Thyroid gland (tissue), 4 donors: ENCODE data around the gene TTC21A. TPM values are rescaled to one million over a fixed set of nuclear protein-coding genes. Genes with fewer than 3 reads are reported as not detected.

Source experiments
- DNase-seq, 2 donors: peaks; one replicate each; pipeline ENCODE4 v3.0.0-alpha.2; 2019
- H3K27ac ChIP-seq, 3 donors: fragments of 200-600 bp; sonication (generic); 1 replicate in 2 of 3; 2 replicates in 1 of 3; pipeline ENCODE4 v1.5.1; 2016 to 2019; ENCODE audit warnings: mild to moderate bottlenecking in 1 of 3, moderate library complexity in 1 of 3
- H3K27me3 ChIP-seq: fragments of 200-600 bp; sonication (generic); one replicate; pipeline ENCODE4 v1.5.1; 2019
- H3K36me3 ChIP-seq, 2 donors: fragments of 200-600 bp; sonication (generic); one replicate each; pipeline ENCODE4 v1.5.1; 2016 to 2019
- H3K4me1 ChIP-seq, 2 donors: fragments of 200-600 bp; sonication (generic); one replicate each; pipeline ENCODE4 v1.5.1; 2017 to 2019
- H3K4me3 ChIP-seq, 3 donors: fragments of 200-600 bp; sonication (generic); replicated peaks in 1 of 3; 1 replicate in 2 of 3; 2 replicates in 1 of 3; pipeline ENCODE4 v1.5.1; 2016; ENCODE audit warnings: mild to moderate bottlenecking in 1 of 3
- H3K9me3 ChIP-seq: fragments of 200-600 bp; sonication (generic); one replicate; pipeline ENCODE4 v1.5.1; 2017
- CTCF ChIP-seq, 6 experiments: fragments of 200-600 bp in 3 of 6; fragments of 450-650 bp in 3 of 6; sonication (generic) in 3 of 6; IDR thresholded peaks; one replicate each; pipeline ENCODE4 v1.5.1; 2016 to 2019; ENCODE audit warnings: antibody characterized with exemption in 6 of 6, mild to moderate bottlenecking in 2 of 6, inconsistent platforms in 1 of 6, moderate library complexity in 1 of 6
- POLR2A ChIP-seq, 2 donors: fragments of 450-650 bp; IDR thresholded peaks; one replicate each; pipeline ENCODE4 v1.6.1; 2017; ENCODE audit warnings: antibody characterized with exemption in 2 of 2, mild to moderate bottlenecking in 2 of 2, moderate library complexity in 1 of 2
- WGBS, 2 donors: methylation state at CpG; one replicate each; pipeline ENCODE4 v1.1.5; 2017; 5-methylcytosine and 5-hydroxymethylcytosine counted together
- intact Hi-C: fragments of 100-400 bp; cut with DNase I; formaldehyde crosslinking; loops from one replicate; pipeline ENCODE4 v1.15.1; 2023
- total RNA-seq, 4 donors: library from RNA; depleted of rRNA; stranded (reverse); fragments of >200 nt; gene quantifications; one replicate each; pipeline ENCODE4 v1.2.3, GENCODE V29; 2016

TTC21A gene
- total RNA-seq, 4 donors from 2014 or later = 8.9 to 17.8 (median 11.7) TPM

DNA sequence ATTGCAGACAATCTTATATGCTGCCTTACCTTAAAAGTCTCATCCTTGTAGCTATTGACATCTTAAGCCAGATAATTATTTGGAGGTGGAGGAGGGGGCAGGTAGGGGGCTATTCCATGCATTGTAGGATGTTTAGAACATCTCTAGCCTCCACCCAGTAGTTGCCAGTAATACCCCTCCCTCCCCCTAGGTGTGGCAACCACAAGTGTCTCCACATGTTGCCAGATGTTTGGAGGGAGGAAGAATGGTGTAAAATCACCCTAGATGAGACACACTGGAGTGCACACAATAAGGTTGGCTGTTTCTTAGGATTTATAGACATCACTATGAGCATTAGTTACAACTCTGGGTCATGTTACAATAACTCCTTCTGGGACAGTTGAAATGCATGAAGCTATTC lies 27.5 kb upstream of the TTC21A start:
- TF ChIP-seq CTCF (IDR thresholded peaks at IDR 0.05) = no peak
- TF ChIP-seq POLR2A (IDR thresholded peaks at IDR 0.05) = no peak
- H3K36me3 ChIP-seq = peaks cover 13 to 18% of the 10 kb centered on the region in 2 donors
- no peak overlapping the region for H3K27ac ChIP-seq
- H3K9me3 ChIP-seq = no peaks in the 10 kb centered on the region
- intact Hi-C loops = no loop called here
- H3K27me3 ChIP-seq = no peaks in the 10 kb centered on the region
- H3K4me1 ChIP-seq = no peaks in the 10 kb centered on the region
- no peak overlapping the region for H3K4me3 ChIP-seq
- no peak for DNase-seq

GRCh38 chr3:39082666-39083313 lies 24.7 kb upstream of the TTC21A start:
- WGBS, 2 donors = 96 to 97% methylated on average over 4 of the region's 4 CpGs
- no peaks in the 10 kb centered on the region for H3K9me3 ChIP-seq
- H3K36me3 ChIP-seq = peaks cover 13 to 18% of the 10 kb centered on the region in 2 donors

GRCh38 chr3:39086144-39086543 lies 21.3 kb upstream of the TTC21A start:
- no peak overlapping the region for H3K4me3 ChIP-seq
- H3K27ac ChIP-seq = no peak overlapping the region
- H3K4me1 ChIP-seq = no peaks in the 10 kb centered on the region
- 89 to 96% methylated on average over 4 of the region's 4 CpGs for WGBS, 2 donors
- peaks cover 25 to 44% of the 10 kb centered on the region in 2 donors for H3K36me3 ChIP-seq
- no peak for DNase-seq
- H3K27me3 ChIP-seq = no peaks in the 10 kb centered on the region
- intact Hi-C loops = no loop called here
- H3K9me3 ChIP-seq = no peaks in the 10 kb centered on the region
- TF ChIP-seq POLR2A (IDR thresholded peaks at IDR 0.05) = no peak

More at GRCh38 chr3:39082666-39083313, 24.7 kb upstream of the TTC21A start:
- TF ChIP-seq POLR2A (IDR thresholded peaks at IDR 0.05) (no peak), CTCF (IDR thresholded peaks at IDR 0.05) (no peak)
- no peak for DNase-seq
- Histone ChIP-seq H3K27ac (no peak overlapping the region), H3K4me1 (no peaks in the 10 kb centered on the region), H3K27me3 (no peaks in the 10 kb centered on the region), H3K4me3 (no peak overlapping the region)
- intact Hi-C loops = no loop called here

DNA sequence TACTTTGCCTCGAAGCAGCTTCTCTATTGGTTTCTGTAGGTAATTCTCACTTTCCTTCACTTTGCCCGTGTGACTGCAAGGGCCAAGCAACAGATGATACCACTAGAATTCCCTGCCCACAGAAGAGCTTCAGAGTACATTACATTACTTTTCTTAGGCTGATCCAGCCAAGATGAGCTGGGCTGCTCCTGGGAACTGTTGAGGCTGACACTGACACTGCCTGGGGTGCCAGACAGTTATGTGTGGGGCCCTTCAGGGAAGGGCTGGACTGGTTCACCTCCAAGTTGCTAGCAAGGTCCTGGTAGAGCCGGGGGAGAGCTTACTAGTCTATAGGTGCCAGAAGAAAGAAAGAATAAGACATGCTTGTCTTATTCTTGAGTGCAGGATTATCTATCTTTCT lies 19.0 kb upstream of the TTC21A start:
- H3K27me3 ChIP-seq = no peaks in the 10 kb centered on the region
- no peak overlapping the region for H3K27ac ChIP-seq
- no peak overlapping the region for H3K4me3 ChIP-seq
- no peak for DNase-seq
- no peaks in the 10 kb centered on the region for H3K4me1 ChIP-seq
- no peaks in the 10 kb centered on the region for H3K9me3 ChIP-seq
- intact Hi-C loops = no loop called here
- WGBS, 2 donors = 97 to 99% methylated on average over 3 of the region's 3 CpGs
- H3K36me3 ChIP-seq = peaks cover 37 to 58% of the 10 kb centered on the region in 2 donors
- TF ChIP-seq CTCF (IDR thresholded peaks at IDR 0.05) (no peak), POLR2A (IDR thresholded peaks at IDR 0.05) (no peak)

- Histone ChIP-seq H3K27ac (no peak overlapping the region), H3K36me3 (peaks cover 37 to 63% of the 10 kb centered on the region in 2 donors), H3K4me1 (no peaks in the 10 kb centered on the region), H3K4me3 (no peak overlapping the region), H3K9me3 (no peaks in the 10 kb centered on the region), H3K27me3 (no peaks in the 10 kb centered on the region)
- WGBS, 2 donors = 88 to 90% methylated on average over 3 of the region's 3 CpGs
- TF ChIP-seq CTCF (IDR thresholded peaks at IDR 0.05) (no peak), POLR2A (IDR thresholded peaks at IDR 0.05) (no peak)
- intact Hi-C loops = no loop called here
- DNase-seq = no peak
Measured at GRCh38 chr3:39088889-39089288, 18.6 kb upstream of the TTC21A start.
